Measurements from ENCODE around the gene OR2AP1.
"Not testable (repeated sequence)": the region's sequence is repeated elsewhere in the genome, so short reads cannot be mapped to it uniquely, and the experiment has no call there.

The OR2AP1 gene

DNA sequence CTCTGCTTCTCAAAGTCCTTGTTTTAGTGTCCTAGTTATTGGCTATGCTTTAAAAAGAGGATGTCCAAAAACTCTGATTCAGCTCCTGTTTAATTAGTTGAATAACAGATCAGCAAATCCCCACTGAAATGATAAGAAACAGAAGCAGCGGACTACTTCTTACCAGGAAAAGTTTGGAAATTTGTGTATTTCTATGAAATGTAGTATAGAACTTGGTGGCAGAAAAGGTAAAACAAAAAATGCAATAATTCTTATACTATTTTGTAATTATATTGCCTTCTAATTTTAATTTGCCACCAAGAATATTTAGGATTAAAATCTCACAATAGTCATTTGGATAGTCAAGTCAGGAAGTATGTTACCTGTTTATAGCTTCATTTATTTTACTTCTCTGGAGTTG, at the start of gene OR2AP1:
TSS of gene OR2AP1 (plus strand) at position 301 of the 400 bp plus-strand sequence. CDS start 1,947 bp downstream, outside the sequence.
- DNase-seq (ENCODE audit: low read depth in 2 of 2) = no peak

- not testable (repeated sequence) for DNase-seq (ENCODE audit: low read depth in 2 of 2)
These were observed 24.0 kb upstream of the OR2AP1 start for GRCh38 chr12:55548235-55548634.

DNA sequence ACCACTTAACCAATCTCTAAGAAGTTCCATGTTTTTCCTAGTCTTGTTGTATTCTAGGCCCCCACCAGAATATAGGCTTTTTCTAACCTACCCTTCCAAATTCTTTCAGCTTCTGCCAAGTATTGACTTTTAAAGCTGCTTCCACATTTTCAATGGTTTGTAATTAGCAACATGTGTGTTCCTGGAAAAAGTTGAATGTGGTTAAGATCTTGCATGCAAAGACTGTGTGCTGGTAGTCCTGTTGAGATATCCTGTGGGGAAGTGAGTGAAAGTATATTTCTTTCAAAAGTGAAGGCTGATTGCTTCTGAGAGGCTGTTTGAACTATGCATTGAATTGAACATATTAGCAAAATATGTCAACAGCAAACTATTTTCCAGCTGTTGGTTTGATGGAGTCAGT, 23.5 kb upstream of the OR2AP1 start:
- DNase-seq (ENCODE audit: low read depth in 2 of 2) = no peak

DNA sequence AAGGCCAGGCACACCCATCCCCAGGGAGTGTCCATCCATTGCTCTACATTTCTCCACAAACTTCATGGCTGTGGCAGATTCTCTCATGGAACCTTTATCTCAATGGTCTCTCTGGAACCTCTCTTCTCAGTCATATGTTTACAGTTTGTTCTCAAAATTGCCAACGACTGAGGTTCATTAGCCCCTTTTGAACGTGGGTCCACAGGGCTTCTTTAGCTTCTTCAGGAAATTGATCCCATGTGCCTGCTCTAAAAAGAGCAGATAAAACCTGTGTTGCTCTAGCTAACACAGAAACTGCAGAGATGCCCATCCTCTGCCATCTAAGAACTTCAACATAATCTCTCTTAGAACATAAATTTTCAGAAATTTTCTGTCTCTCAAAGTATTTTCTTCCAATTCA, 23.0 kb upstream of the OR2AP1 start, which contains the start of gene OR6C4:
TSS of gene OR6C4 (plus strand) at position 301 of the 400 bp plus-strand sequence. CDS start 1,625 bp downstream, outside the sequence.
- DNase-seq (ENCODE audit: low read depth in 2 of 2) = no peak

DNA sequence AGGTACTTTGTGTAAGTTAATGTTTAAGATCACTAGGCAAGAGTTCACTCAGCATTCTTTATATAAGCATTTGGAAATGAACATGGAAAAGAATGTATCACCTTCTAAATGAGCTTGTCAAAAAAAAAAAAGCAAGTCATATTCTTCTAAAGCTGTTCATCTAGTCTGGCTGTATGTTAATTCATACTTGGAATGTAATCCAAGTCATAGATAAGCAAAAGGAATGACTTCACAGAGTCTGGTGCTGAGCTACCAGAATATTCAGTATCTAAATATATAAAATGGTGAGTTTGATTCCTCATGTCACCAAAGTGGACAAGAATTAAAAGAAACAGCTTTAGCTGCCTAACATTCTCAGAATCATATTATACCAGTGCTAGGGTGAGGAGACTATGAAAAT, 18.0 kb upstream of the OR2AP1 start:
- no peak for DNase-seq (ENCODE audit: low read depth in 2 of 2)

- DNase-seq (ENCODE audit: low read depth in 2 of 2) = not testable (repeated sequence)
These were observed 2.2 kb upstream of the OR2AP1 start for GRCh38 chr12:55570060-55570459.

DNA sequence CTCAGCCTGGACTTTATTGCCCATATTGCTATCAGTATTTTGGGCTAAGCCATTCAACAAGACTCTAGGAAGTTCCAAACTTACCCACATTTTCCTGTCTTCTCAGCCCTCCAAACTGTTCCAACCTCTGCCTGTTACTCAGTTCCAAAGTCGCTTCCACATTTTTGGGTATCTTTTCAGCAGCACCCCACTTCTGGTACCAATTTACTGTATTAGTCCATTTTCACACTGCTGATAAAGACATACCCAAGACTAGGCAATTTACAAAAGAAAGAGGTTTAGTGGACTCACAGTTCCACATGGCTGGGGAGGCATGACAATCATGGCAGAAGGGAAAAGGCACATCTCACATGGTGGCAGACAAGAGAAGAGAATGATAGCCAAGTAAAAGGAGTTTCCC, 1.6 kb upstream of the OR2AP1 start:
- not testable (repeated sequence) for DNase-seq (ENCODE audit: low read depth in 2 of 2)

DNA sequence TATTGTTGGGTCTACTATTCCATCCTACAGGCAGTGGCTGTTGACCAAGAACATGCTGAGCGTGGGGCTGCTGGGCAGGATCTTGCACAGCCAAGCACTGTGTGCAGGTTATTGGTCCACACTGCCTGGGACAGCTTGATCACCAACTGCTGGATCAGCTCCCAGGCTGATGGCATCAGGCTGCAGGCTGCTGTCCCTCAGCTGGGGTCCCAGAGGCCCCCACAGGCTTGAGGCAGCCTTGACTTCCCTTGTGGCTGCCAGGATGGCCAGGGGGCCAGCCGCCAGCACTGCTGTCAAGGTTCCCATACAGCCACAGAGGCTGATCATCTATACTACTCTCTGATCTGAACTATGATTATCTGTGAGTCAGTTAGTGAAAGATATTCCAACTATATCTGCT, 9.8 kb downstream of the OR2AP1 start:
- no peak for DNase-seq (ENCODE audit: low read depth in 2 of 2)

DNA sequence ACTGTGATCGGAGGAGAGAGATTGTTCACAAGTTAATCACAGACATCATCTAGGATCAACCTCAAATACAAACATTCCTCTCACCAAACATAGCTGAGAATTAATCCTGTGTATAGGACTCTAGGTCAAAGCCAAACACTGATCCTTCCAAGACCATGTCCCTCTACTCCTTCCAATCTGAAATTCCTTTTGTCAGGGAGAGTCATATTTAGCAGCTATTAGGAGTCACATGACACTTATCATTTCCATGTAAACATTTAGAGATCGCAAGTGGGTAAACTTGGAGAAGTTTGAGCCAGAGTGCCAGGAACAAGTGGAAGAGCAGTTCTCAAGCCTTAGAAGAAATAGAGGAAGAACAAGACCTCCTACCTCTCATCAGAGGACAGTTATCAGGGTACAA, 13.5 kb downstream of the OR2AP1 start:
- DNase-seq (ENCODE audit: low read depth in 2 of 2) = no peak

- DNase-seq (ENCODE audit: low read depth in 2 of 2) = not testable (repeated sequence)
These were observed 17.9 kb downstream of the OR2AP1 start for GRCh38 chr12:55590152-55590551.

GRCh38 chr12:55607821-55608594, 35.7 kb downstream of the OR2AP1 start:
- no peak for DNase-seq (ENCODE audit: low read depth in 2 of 2)

GRCh38 chr12:55610598-55610997, 38.3 kb downstream of the OR2AP1 start:
- DNase-seq (ENCODE audit: low read depth in 2 of 2) = no peak

DNA sequence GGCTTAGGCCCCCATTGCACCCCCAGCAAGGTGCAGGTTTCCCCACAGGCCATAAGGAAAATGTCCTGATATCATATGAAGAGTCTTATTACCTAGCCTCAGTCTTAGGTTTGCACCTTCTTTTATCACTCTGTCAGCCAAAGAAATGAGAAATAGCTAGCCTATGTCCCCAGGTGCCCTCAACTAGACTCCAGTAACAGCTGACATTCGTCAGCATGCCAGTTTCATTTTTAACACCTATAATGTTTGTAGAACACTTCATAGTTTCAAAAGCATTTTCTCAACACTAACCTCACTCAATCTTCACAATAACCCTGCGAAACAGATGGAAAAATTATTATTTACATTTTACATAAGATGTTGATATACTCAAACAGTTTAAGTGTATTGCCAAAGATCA, 40.4 kb downstream of the OR2AP1 start:
- DNase-seq (ENCODE audit: low read depth in 2 of 2) = no peak

GRCh38 chr12:55614764-55615163, 42.5 kb downstream of the OR2AP1 start:
- DNase-seq (ENCODE audit: low read depth in 2 of 2) = no peak

- DNase-seq (ENCODE audit: low read depth in 2 of 2) = peak in 1 of 2 donors; percentile 28
These were observed 47.3 kb downstream of the OR2AP1 start for GRCh38 chr12:55619354-55620138.

DNA sequence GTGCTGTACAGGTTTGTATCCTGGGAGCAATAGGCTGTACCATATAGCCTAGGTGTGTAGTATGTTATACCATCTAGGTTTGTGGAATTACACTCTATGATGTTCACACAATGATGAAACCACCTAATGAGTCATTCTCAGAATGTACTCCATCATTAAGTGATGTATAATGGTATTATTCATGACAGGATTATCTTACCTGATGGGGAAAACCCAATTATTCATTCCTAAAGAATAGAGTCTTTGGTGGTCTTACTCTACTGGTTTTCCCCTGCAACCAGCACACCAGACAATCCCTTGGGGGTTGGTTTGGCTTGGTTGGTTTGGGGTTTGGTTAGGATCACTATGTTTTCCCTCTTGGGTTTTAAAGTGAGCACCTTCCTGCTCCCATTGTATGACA, 51.8 kb downstream of the OR2AP1 start:
- DNase-seq (ENCODE audit: low read depth in 2 of 2) = no peak

All from stimulated activated CD4-positive, alpha-beta T cell treated with anti-CD3 and anti-CD28 coated beads, Interleukin-15, amount 100 ng/mL, for 48 hours (primary cell).